GM18909 (cell line): Measurements from ENCODE around the gene LSM14B.
A peak's percentile ranks its signal among the peaks of the same experiment; 100 is the strongest.
"Not testable (repeated sequence)": the region's sequence is repeated elsewhere in the genome, so short reads cannot be mapped to it uniquely, and the experiment has no call there.

ENCODE experiments used
- ATAC-seq: cut with Tn5 transposase; IDR thresholded peaks from one replicate; pipeline ENCODE4 v1.9.1; 2021; ENCODE audit warnings: mild to moderate bottlenecking; ENCODE audit not compliant: unreplicated experiment, poor library complexity

LSM14B gene

GRCh38 chr20:62143957-62144825 lies 21.9 kb downstream of the LSM14B start:
- ATAC-seq: peak; percentile 23

- no peak for ATAC-seq
Observed at GRCh38 chr20:62145688-62146018, 23.4 kb downstream of the LSM14B start.

GRCh38 chr20:62146019-62146755 lies 23.9 kb downstream of the LSM14B start:
- no peak for ATAC-seq

- no peak for ATAC-seq
Observed at GRCh38 chr20:62147125-62147524, 24.9 kb downstream of the LSM14B start.

- no peak for ATAC-seq
Observed at GRCh38 chr20:62147528-62147927, 25.3 kb downstream of the LSM14B start.

- not testable (repeated sequence) for ATAC-seq
Observed at GRCh38 chr20:62148383-62148782, 26.1 kb downstream of the LSM14B start.

- no peak for ATAC-seq
Observed at GRCh38 chr20:62148908-62149314, 26.6 kb downstream of the LSM14B start.

- no peak for ATAC-seq
Observed at GRCh38 chr20:62149532-62150309, 27.4 kb downstream of the LSM14B start.

- ATAC-seq: no peak
Observed at GRCh38 chr20:62150310-62150575, 28.0 kb downstream of the LSM14B start.

- no peak for ATAC-seq
Observed at GRCh38 chr20:62151225-62151624, 28.9 kb downstream of the LSM14B start.

GRCh38 chr20:62151835-62152364 lies 29.6 kb downstream of the LSM14B start:
- ATAC-seq: no peak

- no peak for ATAC-seq
Observed at GRCh38 chr20:62155428-62156253, 33.4 kb downstream of the LSM14B start.

- ATAC-seq: no peak
Observed at GRCh38 chr20:62156254-62156556, 33.9 kb downstream of the LSM14B start.

GRCh38 chr20:62156592-62157386 lies 34.5 kb downstream of the LSM14B start:
- no peak for ATAC-seq

- no peak for ATAC-seq
Observed at GRCh38 chr20:62157387-62158087, 35.3 kb downstream of the LSM14B start.

GRCh38 chr20:62158088-62158400 lies 35.8 kb downstream of the LSM14B start:
- ATAC-seq: no peak

GRCh38 chr20:62158541-62158940 lies 36.3 kb downstream of the LSM14B start:
- no peak for ATAC-seq

GRCh38 chr20:62159052-62159451 lies 36.8 kb downstream of the LSM14B start:
- ATAC-seq: no peak

GRCh38 chr20:62159839-62160238 lies 37.6 kb downstream of the LSM14B start:
- ATAC-seq: no peak
